ENCODE results near the gene MEIOB.

DNA sequence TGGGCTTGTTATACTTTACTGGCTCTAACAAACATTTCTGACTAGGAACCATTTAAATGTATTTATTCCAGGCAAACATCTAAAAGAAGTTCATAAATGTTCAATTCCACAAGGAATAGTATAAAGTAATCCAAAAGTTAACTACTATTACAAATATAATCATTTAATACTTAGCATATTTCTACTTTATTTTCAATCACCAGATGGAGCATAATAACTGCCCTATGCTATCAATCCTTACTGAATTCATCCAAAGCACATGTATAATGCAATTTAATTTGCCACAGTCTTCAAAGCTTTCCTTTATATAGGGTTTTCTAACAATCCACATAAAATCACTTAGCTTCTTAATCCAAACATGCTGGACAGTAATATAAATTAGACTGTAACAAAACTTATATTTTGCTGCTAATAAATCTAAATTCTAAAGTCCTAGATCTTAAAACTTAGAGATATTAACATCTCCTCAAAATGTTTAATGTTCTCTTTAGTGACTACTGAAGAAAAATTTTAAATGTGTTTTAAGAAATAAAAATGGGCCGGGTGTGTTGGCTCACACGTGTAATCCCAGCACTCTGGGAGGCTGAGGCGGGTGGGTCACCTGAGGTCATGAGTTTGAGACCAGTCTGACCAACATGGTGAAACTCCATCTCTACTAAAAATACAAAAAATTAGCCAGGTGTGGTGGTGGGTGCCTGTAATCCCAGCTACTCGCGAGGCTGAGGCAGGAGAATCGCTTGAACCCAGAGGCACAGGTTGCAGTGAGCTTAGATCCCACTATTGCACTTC, 5.9 kb downstream of the MEIOB start:
- TF ChIP-seq, protein P1, sequence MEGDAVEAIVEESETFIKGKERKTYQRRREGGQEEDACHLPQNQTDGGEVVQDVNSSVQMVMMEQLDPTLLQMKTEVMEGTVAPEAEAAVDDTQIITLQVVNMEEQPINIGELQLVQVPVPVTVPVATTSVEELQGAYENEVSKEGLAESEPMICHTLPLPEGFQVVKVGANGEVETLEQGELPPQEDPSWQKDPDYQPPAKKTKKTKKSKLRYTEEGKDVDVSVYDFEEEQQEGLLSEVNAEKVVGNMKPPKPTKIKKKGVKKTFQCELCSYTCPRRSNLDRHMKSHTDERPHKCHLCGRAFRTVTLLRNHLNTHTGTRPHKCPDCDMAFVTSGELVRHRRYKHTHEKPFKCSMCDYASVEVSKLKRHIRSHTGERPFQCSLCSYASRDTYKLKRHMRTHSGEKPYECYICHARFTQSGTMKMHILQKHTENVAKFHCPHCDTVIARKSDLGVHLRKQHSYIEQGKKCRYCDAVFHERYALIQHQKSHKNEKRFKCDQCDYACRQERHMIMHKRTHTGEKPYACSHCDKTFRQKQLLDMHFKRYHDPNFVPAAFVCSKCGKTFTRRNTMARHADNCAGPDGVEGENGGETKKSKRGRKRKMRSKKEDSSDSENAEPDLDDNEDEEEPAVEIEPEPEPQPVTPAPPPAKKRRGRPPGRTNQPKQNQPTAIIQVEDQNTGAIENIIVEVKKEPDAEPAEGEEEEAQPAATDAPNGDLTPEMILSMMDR (IDR thresholded peaks at IDR 0.05) = no peak
- TF ChIP-seq POLR2A (IDR thresholded peaks at IDR 0.05) (no peak), POLR2AphosphoS5 (IDR thresholded peaks at IDR 0.05) (no peak)

Measured in stomach (tissue), 4 donors.